Keratinocyte (primary cell): ENCODE data around the gene PRDX1. TPM values are rescaled to one million over a fixed set of nuclear protein-coding genes. Genes with fewer than 3 reads are reported as not detected.

ENCODE experiments used
- DNase-seq: peaks from one replicate; pipeline ENCODE4 v3.0.0-alpha.2; 2011; ENCODE audit warnings: low read depth, missing footprints, low spot score
- FAIRE-seq: peaks from 2 replicates; lab custom pipeline; 2011; peaks lifted over from hg19 to GRCh38; lab: Jason Lieb, UNC
- H2AFZ ChIP-seq: 2 replicates; pipeline ENCODE4 v1.6.0; 2012; ENCODE audit warnings: low read length, control low read depth, inconsistent platforms; ENCODE audit not compliant: control insufficient read depth
- H3K27ac ChIP-seq: 2 replicates; pipeline ENCODE4 v1.5.1; 2011; ENCODE audit warnings: low read length; ENCODE audit not compliant: control insufficient read depth, insufficient read depth
- H3K27me3 ChIP-seq: 3 replicates; pipeline ENCODE4 v1.6.0; 2011; ENCODE audit warnings: low read length; ENCODE audit not compliant: control insufficient read depth, insufficient read depth; ENCODE audit errors: extremely low read depth
- H3K36me3 ChIP-seq, 2 experiments: 2 replicates in 1 of 2; 3 replicates in 1 of 2; pipeline ENCODE4 v1.5.1; 2011; ENCODE audit warnings: low read length in 2 of 2, mild to moderate bottlenecking in 1 of 2; ENCODE audit not compliant: control insufficient read depth in 2 of 2, insufficient read depth in 2 of 2; ENCODE audit errors: extremely low read depth in 1 of 2
- H3K4me1 ChIP-seq: 3 replicates; pipeline ENCODE4 v1.5.1; 2011; ENCODE audit warnings: low read length; ENCODE audit not compliant: control insufficient read depth, insufficient read depth; ENCODE audit errors: extremely low read depth
- H3K4me2 ChIP-seq: 3 replicates; pipeline ENCODE4 v1.6.0; 2011; ENCODE audit warnings: low read depth, low read length; ENCODE audit not compliant: control insufficient read depth, insufficient read depth; ENCODE audit errors: extremely low read depth
- H3K4me3 ChIP-seq, 3 experiments: fragments of 200-600 bp in 1 of 3; sonication (generic) in 1 of 3; 2 replicates in 2 of 3; 3 replicates in 1 of 3; pipeline ENCODE4 v1.5.1; 2011 to 2016; ENCODE audit warnings: low read length in 3 of 3, mild to moderate bottlenecking in 3 of 3, control low read depth in 2 of 3, inconsistent platforms in 1 of 3, low read depth in 1 of 3, mixed read lengths in 1 of 3, mixed run types in 1 of 3, moderate library complexity in 1 of 3; ENCODE audit not compliant: control insufficient read depth in 2 of 3, insufficient read depth in 2 of 3; ENCODE audit errors: extremely low read depth in 1 of 3
- H3K79me2 ChIP-seq: 2 replicates; pipeline ENCODE4 v1.6.0; 2012; ENCODE audit warnings: low read length; ENCODE audit not compliant: control insufficient read depth, insufficient read depth
- H3K9ac ChIP-seq: 3 replicates; pipeline ENCODE4 v1.6.0; 2011; ENCODE audit warnings: low read length; ENCODE audit not compliant: control insufficient read depth, insufficient read depth; ENCODE audit errors: extremely low read depth
- H3K9me1 ChIP-seq: 3 replicates; pipeline ENCODE4 v1.6.0; 2011; ENCODE audit warnings: low read length; ENCODE audit not compliant: control insufficient read depth, insufficient read depth; ENCODE audit errors: extremely low read depth
- H3K9me3 ChIP-seq: 2 replicates; pipeline ENCODE4 v1.5.1; 2012; ENCODE audit warnings: low read depth, low read length; ENCODE audit not compliant: control insufficient read depth
- H4K20me1 ChIP-seq: 3 replicates; pipeline ENCODE4 v1.6.0; 2011; ENCODE audit warnings: low read length; ENCODE audit not compliant: control insufficient read depth, insufficient read depth; ENCODE audit errors: extremely low read depth
- EZH2 ChIP-seq: IDR thresholded peaks from one replicate; pipeline ENCODE4 v1.6.1; 2012; ENCODE audit warnings: inconsistent platforms, mild to moderate bottlenecking, low read length, moderate library complexity
- dilution Hi-C: fragments of 300-500 bp; cut with MboI; formaldehyde crosslinking; loops from one replicate; pipeline ENCODE4 v1.7.0; 2020; ENCODE audit warnings: low sequenced_read_pairs; ENCODE audit not compliant: extremely low pct_ligation_motif_present
- polyA plus RNA-seq, 5 experiments: library from polyadenylated mRNA; depleted of rRNA in 3 of 5; stranded (reverse) in 3 of 5; stranded (forward) in 1 of 5; unstranded in 1 of 5; fragments of >200 nt; gene quantifications; 1 replicate in 1 of 5; 2 replicates in 3 of 5; 3 replicates in 1 of 5; pipeline versions ENCODE4 v1.2.1 to v1.2.3, GENCODE V29; 2011 to 2012; ENCODE audit warnings: missing spikeins in 2 of 5, low read depth in 1 of 5, low replicate concordance in 1 of 5
- TF ChIP-seq, protein P1 (sequence below), 3 experiments: IDR thresholded peaks in 1 of 3; conservative IDR thresholded peaks in 1 of 3; optimal IDR thresholded peaks in 1 of 3; 2 replicates in 2 of 3; 3 replicates in 1 of 3; pipeline versions ENCODE3 to v1.5.1; 2011; ENCODE audit warnings: low read length in 3 of 3, mild to moderate bottlenecking in 3 of 3, moderate library complexity in 2 of 3, control low read depth in 1 of 3, inconsistent platforms in 1 of 3; ENCODE audit not compliant: insufficient read depth in 2 of 3; ENCODE audit errors: extremely low read depth in 1 of 3

PRDX1 gene
- polyA plus RNA-seq, 1 donor (not counting 4 experiments of a cell fraction or from before 2014, with no cell fraction given), result 1,251 TPM

DNA sequence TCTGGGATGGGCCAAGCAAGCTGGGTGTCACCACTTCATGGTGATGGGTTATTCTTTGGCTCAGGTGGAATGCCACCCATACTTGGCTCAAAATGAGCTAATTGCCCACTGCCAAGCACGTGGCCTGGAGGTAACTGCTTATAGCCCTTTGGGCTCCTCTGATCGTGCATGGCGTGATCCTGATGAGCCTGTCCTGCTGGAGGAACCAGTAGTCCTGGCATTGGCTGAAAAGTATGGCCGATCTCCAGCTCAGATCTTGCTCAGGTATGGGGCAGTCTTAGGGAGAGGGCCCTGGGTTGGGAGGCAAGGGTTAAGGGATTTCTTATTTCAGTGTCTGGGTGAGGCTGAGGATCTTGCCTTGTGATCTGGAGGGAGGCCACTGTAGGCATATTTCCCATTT, 46.7 kb upstream of the PRDX1 start:
- H3K36me3 ChIP-seq, result peaks cover 30 to 39% of the 10 kb centered on the region in 2 experiments
- no peaks in the 10 kb centered on the region for H3K27me3 ChIP-seq
- DNase-seq, result no peak
- H4K20me1 ChIP-seq, result no peaks in the 10 kb centered on the region
- no peaks in the 10 kb centered on the region for H3K9me1 ChIP-seq
- H3K4me1 ChIP-seq, result no peaks in the 10 kb centered on the region
- H3K4me2 ChIP-seq, result no peak overlapping the region
- no peaks in the 10 kb centered on the region for H3K9me3 ChIP-seq
- no peak overlapping the region for H3K4me3 ChIP-seq
- no peak overlapping the region for H2AFZ ChIP-seq
- TF ChIP-seq EZH2, result no peak
- TF ChIP-seq, protein P1, sequence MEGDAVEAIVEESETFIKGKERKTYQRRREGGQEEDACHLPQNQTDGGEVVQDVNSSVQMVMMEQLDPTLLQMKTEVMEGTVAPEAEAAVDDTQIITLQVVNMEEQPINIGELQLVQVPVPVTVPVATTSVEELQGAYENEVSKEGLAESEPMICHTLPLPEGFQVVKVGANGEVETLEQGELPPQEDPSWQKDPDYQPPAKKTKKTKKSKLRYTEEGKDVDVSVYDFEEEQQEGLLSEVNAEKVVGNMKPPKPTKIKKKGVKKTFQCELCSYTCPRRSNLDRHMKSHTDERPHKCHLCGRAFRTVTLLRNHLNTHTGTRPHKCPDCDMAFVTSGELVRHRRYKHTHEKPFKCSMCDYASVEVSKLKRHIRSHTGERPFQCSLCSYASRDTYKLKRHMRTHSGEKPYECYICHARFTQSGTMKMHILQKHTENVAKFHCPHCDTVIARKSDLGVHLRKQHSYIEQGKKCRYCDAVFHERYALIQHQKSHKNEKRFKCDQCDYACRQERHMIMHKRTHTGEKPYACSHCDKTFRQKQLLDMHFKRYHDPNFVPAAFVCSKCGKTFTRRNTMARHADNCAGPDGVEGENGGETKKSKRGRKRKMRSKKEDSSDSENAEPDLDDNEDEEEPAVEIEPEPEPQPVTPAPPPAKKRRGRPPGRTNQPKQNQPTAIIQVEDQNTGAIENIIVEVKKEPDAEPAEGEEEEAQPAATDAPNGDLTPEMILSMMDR (optimal IDR thresholded peaks at IDR 0.05 in 1 of 3, IDR thresholded peaks at IDR 0.05 in 1 of 3, conservative IDR thresholded peaks at IDR 0.05 in 1 of 3; ENCODE audit: extremely low read depth in 1 of 3, insufficient read depth in 2 of 3, low read length in 3 of 3), result no peak
- H3K9ac ChIP-seq, result no peak overlapping the region
- no peaks in the 10 kb centered on the region for H3K79me2 ChIP-seq
- FAIRE-seq, result no peak
- dilution Hi-C loops, result no loop called here
- no peak overlapping the region for H3K27ac ChIP-seq

DNA sequence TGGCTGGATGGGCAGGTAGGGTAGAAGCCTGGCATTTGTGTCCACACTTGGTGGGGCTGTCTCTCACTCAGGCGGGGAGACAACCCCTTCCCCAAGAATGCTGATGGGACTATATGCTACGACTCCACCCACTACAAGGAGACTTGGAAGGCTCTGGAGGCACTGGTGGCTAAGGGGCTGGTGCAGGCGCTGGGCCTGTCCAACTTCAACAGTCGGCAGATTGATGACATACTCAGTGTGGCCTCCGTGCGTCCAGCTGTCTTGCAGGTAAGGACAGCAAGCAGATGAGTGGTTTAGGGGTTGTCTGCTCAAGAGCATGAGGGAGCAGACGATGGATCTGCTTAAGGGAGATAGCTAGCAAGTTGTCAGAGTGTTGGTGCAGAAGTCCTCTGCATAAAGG, 46.2 kb upstream of the PRDX1 start:
- Histone ChIP-seq H3K9me1 (no peaks in the 10 kb centered on the region), H4K20me1 (no peaks in the 10 kb centered on the region), H3K27me3 (no peaks in the 10 kb centered on the region), H3K36me3 (peaks cover 30 to 39% of the 10 kb centered on the region in 2 experiments), H3K9me3 (no peaks in the 10 kb centered on the region), H3K4me1 (no peaks in the 10 kb centered on the region), H2AFZ (no peak overlapping the region), H3K27ac (no peak overlapping the region), H3K4me2 (no peak overlapping the region), H3K9ac (no peak overlapping the region), H3K4me3 (no peak overlapping the region), H3K79me2 (no peaks in the 10 kb centered on the region)
- DNase-seq (no peak), FAIRE-seq (no peak)
- TF ChIP-seq, protein P1 (optimal IDR thresholded peaks at IDR 0.05 in 1 of 3, IDR thresholded peaks at IDR 0.05 in 1 of 3, conservative IDR thresholded peaks at IDR 0.05 in 1 of 3; ENCODE audit: extremely low read depth in 1 of 3, insufficient read depth in 2 of 3, low read length in 3 of 3), result no peak
- TF ChIP-seq EZH2, result no peak
- dilution Hi-C loops, result no loop called here
